GM12891 (cell line): ENCODE measurements around the gene KLK15.
"Not testable (repeated sequence)": the region's sequence is repeated elsewhere in the genome, so short reads cannot be mapped to it uniquely, and the experiment has no call there.

Source experiments
- DNase-seq: peaks from one replicate; pipeline ENCODE4 v3.0.0; 2011; ENCODE audit warnings: low spot score; ENCODE audit not compliant: insufficient read length
- FAIRE-seq: peaks from 2 replicates; lab custom pipeline; 2011; peaks lifted over from hg19 to GRCh38; lab: Jason Lieb, UNC
- PAX5 ChIP-seq: IDR thresholded peaks from 2 replicates; pipeline ENCODE4 v1.6.1; 2011; ENCODE audit warnings: low read length, moderate library complexity, mild to moderate bottlenecking; ENCODE audit not compliant: insufficient read depth, severe bottlenecking
- POLR2A ChIP-seq: IDR thresholded peaks from 2 replicates; pipeline ENCODE4 v1.6.1; 2011; ENCODE audit warnings: low read depth, low read length, control low read depth
- POLR2AphosphoS5 ChIP-seq: IDR thresholded peaks from 2 replicates; pipeline ENCODE4 v1.6.1; 2011; ENCODE audit warnings: low read depth, low read length, control low read depth
- POU2F2 ChIP-seq: IDR thresholded peaks from 2 replicates; pipeline ENCODE4 v1.6.1; 2011; ENCODE audit warnings: low read depth, mild to moderate bottlenecking, control low read depth, low read length, moderate library complexity
- SPI1 ChIP-seq: IDR thresholded peaks from 2 replicates; pipeline ENCODE4 v1.6.1; 2011; ENCODE audit warnings: low read depth, low read length, control low read depth
- TAF1 ChIP-seq: IDR thresholded peaks from 2 replicates; pipeline ENCODE4 v1.6.1; 2011; ENCODE audit warnings: low read depth, low read length, control low read depth

KLK15 gene

GRCh38 chr19:50815439-50815838 is 17.9 kb downstream of the KLK15 start:
- DNase-seq, result no peak
- no peak for TF ChIP-seq POLR2AphosphoS5
- TF ChIP-seq SPI1, result no peak
- TF ChIP-seq PAX5, result no peak
- TF ChIP-seq TAF1, result no peak
- no peak for TF ChIP-seq POLR2A
- TF ChIP-seq POU2F2, result no peak
- FAIRE-seq, result no peak

GRCh38 chr19:50814883-50815282 is 18.5 kb downstream of the KLK15 start:
- TF ChIP-seq POLR2A, result no peak
- TF ChIP-seq SPI1, result no peak
- no peak for TF ChIP-seq POLR2AphosphoS5
- no peak for TF ChIP-seq PAX5
- no peak for TF ChIP-seq POU2F2
- no peak for TF ChIP-seq TAF1
- peak; percentile 23 for FAIRE-seq
- DNase-seq, result no peak

GRCh38 chr19:50812474-50812873 is 20.9 kb downstream of the KLK15 start:
- no peak for FAIRE-seq
- TF ChIP-seq POU2F2, result no peak
- no peak for TF ChIP-seq TAF1
- no peak for TF ChIP-seq POLR2AphosphoS5
- no peak for TF ChIP-seq SPI1
- no peak for TF ChIP-seq PAX5
- TF ChIP-seq POLR2A, result no peak

GRCh38 chr19:50811622-50812238 is 21.6 kb downstream of the KLK15 start:
- not testable (repeated sequence) for DNase-seq, FAIRE-seq

More at GRCh38 chr19:50812474-50812873, 20.9 kb downstream of the KLK15 start:
- DNase-seq, result no peak

- no peak for DNase-seq
- no peak for FAIRE-seq
- no peak for TF ChIP-seq POLR2A
- TF ChIP-seq POU2F2, result no peak
- TF ChIP-seq PAX5, result no peak
- no peak for TF ChIP-seq POLR2AphosphoS5
- TF ChIP-seq TAF1, result no peak
- TF ChIP-seq SPI1, result no peak
Observed at GRCh38 chr19:50808856-50809255, 24.5 kb downstream of the KLK15 start.

GRCh38 chr19:50804420-50805272 is 28.7 kb downstream of the KLK15 start:
- DNase-seq, result peak; percentile 93
- FAIRE-seq, result peak; percentile 92
- TF ChIP-seq POLR2AphosphoS5 (peak; percentile 99), SPI1 (no peak), TAF1 (peak; percentile 95), POLR2A (peak; percentile 99), PAX5 (no peak), POU2F2 (peak; percentile 96)

- DNase-seq (no peak), FAIRE-seq (no peak)
- no peak for TF ChIP-seq POU2F2
- TF ChIP-seq POLR2AphosphoS5, result no peak; the same call in 1 of the 2 replicates
- TF ChIP-seq TAF1, result no peak
- TF ChIP-seq PAX5, result no peak
- TF ChIP-seq SPI1, result no peak
- TF ChIP-seq POLR2A, result no peak
Observed at GRCh38 chr19:50803633-50804419, 29.5 kb downstream of the KLK15 start.

GRCh38 chr19:50801107-50801506 is 32.3 kb downstream of the KLK15 start:
- TF ChIP-seq POU2F2 (no peak), PAX5 (no peak), SPI1 (no peak), POLR2AphosphoS5 (no peak), POLR2A (no peak), TAF1 (no peak)
- no peak for DNase-seq
- no peak for FAIRE-seq

- no peak for FAIRE-seq
- TF ChIP-seq POLR2A (no peak), POLR2AphosphoS5 (peak; percentile 28; the same call in 1 of the 2 replicates)
- DNase-seq, result no peak
Observed at GRCh38 chr19:50799547-50799851, 33.9 kb downstream of the KLK15 start.
